NCI-H2107 treated with DMSO at 0.1 percent for 48 hours (cell line): Measurements from ENCODE around the gene ZNF423.
A peak's percentile ranks its signal among the peaks of the same experiment; 100 is the strongest.

ENCODE experiments used
- DNase-seq: peaks from one replicate; lab custom pipeline; 2025; ENCODE audit not compliant: unreplicated experiment; lab: John Stamatoyannopoulos, UW

Gene ZNF423

DNA sequence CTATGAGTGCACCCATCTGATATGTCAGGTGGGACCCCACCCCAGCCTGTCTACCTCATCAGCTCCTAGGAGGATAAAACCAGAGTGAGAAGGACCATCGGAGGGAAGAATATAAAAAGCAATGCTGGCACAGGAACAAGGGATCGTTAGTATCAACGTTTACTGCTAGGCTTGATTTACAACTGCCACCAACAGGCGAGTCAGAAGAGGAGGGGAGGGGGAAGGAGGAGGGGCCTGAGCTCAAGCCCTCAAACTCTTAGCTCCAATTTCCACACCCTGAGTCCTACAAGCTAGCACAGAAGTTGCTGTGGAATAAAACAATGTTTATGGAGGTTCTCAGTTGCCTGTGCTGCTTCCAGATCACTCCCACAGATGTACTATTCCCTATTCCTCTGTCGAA, 247.8 kb downstream of the ZNF423 start:
- DNase-seq, result no peak

DNA sequence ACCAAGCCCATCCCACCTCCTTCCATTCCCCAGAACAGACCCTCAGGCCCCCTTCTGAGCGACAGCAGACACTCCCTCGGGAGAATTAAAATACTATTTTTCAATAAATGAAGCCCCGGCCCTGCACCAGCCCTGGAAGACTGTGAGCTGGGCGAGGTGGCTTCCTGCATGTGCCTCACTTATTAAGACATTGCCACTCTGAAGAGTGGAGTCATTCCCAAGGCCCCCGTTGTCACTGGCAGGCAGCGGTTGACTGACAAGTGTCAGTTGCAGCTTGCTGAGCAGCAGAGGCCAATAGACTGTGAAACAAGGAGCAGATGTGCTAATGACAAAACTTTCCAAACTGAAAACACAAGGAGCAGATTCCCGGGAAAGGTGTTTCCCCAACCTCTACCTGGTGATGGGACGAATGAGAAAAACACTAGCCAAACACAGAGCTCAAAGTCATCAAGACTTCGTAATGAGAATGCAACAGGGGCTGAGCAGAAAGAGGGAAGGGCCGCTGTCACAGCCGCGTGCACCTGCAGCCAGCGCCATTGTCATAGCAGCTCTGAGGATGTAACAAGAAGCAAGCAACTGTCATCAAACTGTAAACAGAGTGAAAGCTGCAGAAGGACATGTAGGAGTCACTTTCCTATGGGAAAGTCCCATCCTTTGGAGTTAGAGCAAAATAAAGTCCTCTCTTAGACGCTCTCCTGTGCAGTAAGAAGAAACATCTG, 250.2 kb downstream of the ZNF423 start:
- no peak for DNase-seq

DNA sequence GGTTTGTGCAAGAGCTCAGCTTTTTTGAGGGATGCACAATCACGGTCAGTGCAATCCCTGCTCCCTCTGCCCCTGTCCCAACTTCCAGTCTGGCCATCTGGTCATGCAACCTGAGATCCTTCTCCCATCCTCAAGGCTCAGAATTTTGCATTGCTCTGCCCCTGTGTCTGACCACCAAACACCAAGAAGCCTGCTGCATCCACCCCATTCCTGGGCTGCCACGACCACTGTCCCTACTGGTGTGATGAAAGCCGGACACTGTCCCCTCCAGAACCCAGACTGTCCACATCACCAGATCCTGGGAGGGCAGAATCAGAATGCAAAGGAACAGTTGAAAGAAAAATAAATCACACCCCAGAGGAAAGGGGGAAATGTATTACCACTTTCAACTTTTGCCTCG, 251.3 kb downstream of the ZNF423 start:
- DNase-seq, result no peak

DNA sequence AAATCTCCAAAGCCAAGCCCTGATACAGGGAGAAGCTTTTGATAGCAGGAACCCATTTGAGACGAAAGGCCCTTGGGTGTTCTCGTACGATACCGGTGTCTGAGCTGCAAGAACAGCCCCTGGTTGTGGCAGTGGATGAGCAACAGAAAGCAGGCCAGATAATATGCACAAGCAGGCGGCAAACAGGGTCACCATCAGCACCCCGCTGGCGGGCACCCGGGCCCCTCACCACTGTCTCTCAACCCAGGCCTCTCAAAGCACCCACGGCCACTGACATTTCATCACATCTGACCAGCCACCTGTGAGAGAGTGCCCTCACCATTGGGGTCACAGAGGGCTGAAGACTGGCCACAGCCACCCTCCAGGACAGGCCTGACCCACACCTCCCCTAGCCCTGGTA, 252.0 kb downstream of the ZNF423 start:
- no peak for DNase-seq

GRCh38 chr16:49602976-49603310, 253.0 kb downstream of the ZNF423 start:
- no peak for DNase-seq

- no peak for DNase-seq
These were observed 253.5 kb downstream of the ZNF423 start for GRCh38 chr16:49602201-49602975.

- DNase-seq, result no peak
These were observed 254.3 kb downstream of the ZNF423 start for GRCh38 chr16:49601576-49601975.

DNA sequence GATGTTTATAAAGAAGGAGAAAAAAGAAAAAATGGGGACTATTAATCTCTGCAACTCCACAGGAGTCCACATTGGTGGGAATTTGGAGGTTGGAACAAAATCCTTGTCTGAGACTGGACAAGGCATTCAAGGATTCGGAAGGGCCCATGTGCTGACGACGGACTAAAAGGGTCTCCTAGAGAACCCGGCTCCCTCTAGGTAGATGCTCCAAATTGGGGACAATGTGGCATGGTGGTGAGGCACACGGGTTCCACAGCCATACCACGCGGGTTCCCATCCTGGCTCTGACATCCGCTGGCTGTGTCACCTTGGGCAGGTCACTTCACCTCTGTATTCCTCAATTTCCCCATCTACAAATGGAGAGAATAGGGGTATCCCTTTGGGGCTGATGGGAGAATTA, 254.9 kb downstream of the ZNF423 start:
- DNase-seq, result no peak

- no peak for DNase-seq
These were observed 255.4 kb downstream of the ZNF423 start for GRCh38 chr16:49600536-49600935.

- DNase-seq, result no peak
These were observed 256.2 kb downstream of the ZNF423 start for GRCh38 chr16:49599704-49600103.

- DNase-seq, result no peak
These were observed 256.6 kb downstream of the ZNF423 start for GRCh38 chr16:49599281-49599680.

- no peak for DNase-seq
These were observed 257.3 kb downstream of the ZNF423 start for GRCh38 chr16:49598383-49599170.

GRCh38 chr16:49597796-49598195, 258.1 kb downstream of the ZNF423 start:
- no peak for DNase-seq

GRCh38 chr16:49596648-49597291, 259.1 kb downstream of the ZNF423 start:
- no peak for DNase-seq

GRCh38 chr16:49596068-49596467, 259.8 kb downstream of the ZNF423 start:
- no peak for DNase-seq

DNA sequence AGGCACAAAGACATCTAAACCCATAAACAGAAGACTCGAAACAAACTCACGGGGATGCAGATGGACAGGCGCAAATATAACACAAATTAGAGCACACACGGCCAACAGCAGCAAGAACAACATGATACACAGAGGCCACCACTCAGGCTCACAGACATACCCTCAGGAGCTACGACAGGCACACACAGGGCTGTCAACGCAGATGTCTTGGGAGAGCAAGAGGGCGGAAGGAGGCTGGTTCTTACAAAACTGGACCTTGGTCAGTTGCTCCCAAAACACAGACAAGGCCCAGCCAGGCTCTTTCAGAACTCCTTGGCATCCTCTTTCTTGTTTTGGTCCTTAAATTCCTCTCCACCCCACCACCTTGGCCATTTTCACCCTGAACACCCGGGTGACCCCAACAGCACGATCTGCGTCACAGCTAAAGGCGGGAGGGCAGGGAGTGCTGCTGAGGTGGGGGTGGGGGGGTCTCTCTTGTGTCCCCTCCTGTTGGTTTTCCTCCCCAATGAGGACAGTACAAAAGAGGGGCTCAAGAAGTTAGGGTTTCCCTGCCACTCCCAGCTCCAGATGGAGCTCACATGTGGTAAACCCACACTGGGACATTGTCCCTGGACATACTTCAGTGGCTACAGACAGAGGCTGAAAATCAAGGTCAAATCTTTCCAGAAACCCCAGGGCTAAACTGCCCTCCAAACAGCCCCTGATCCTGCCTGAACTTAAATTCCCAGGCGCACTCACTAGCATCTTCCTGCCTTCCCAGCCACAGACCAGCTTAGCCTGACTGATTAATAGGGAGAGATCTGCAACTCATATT, 261.0 kb downstream of the ZNF423 start:
- DNase-seq, result no peak

- DNase-seq, result no peak
These were observed 261.8 kb downstream of the ZNF423 start for GRCh38 chr16:49594153-49594552.

DNA sequence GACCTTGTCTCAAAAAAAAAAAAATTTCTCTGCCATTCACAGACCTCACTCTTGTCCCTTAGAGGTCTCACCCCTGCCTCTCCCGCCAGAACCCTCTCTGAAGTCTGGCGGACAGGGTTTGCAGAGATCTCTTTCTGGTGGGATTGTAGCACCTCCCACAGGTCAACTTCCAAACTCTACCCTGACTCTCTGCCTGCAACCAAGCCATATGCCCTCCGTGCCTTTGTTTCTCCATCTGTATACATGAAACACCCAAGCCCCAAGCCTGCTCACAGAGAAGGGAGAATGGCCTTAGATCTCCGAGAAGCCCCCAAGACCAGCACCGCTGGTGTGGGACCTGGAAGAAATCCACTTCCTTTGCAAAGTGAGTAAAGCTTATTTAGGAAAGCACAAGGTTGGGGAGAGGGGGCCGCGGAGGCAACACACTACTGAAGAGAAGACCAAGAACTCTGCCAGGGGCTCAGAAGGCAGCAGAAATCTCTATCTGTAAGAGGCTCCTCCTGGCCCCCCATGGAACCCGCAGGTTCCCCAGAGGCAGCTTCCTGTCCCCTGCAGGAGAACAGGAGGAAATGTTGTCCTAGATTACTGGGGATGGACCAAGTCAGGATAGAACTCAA, 262.4 kb downstream of the ZNF423 start:
- no peak for DNase-seq

DNA sequence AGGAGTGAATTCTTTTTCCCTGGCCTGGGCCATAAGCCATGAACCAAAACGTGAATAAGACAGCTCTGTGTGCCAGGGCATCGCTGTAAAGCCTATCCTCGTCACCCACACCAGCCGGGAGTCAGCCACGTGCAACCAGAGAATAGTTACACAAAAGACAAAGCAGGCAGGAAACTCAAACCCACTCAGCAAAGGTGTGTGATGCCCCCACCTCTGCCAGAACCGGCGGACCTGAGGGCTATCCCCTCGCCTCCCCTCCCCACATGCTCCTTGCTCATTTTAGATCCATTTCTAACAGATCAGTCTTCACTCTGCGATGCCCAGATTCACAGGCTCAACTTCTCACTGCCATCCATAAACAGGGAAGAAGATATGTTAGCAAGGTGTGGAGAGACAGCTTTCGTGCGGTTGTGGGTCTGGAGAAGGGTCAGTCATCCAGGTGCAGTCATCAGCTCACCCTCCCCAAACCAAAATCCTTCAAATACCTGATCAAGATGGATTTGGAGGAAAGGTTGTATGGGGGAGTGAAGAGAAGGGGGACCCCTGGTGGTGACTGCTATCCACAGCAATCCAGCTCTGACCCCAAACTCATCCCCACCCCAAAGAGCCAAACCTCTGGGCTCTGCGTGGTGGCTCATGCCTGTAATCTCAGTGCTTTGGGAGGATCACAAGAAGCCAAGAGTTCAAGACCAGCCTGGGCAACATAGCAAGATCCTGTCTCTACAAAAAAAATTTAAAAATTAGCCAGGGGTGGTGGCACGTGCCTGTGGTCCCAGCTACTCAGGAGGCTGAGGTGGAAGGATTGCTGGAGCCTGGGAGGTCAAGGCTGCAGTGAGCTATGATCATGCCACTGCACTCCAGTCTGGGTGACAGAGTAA, 263.1 kb downstream of the ZNF423 start:
- DNase-seq, result peak; percentile 1
